GM12878 (cell line): ENCODE measurements around the gene MRM1. TPM values are rescaled to one million over a fixed set of nuclear protein-coding genes. Genes with fewer than 3 reads are reported as not detected.

Experiments
- ATAC-seq: fragments of 200-7000 bp; cut with Tn5 transposase; 3 replicates; pipeline ENCODE4 v1.9.1; 2020; ENCODE audit warnings: mild to moderate bottlenecking, moderate library complexity
- BruUV-seq: library from RNA; stranded (reverse); fragments of 400-500 nt; replicated peaks from 2 replicates; lab custom pipeline; 2021; lab: Mats Ljungman, UMichigan
- CTCF ChIA-PET: fragments of 300-600 bp; sonication (Branson Sonifier 250); formaldehyde crosslinking; extraction: SDS; loops from one replicate; lab custom pipeline; 2021; ENCODE audit warnings: inconsistent platforms; lab: Yijun Ruan, JAX
- POLR2A ChIA-PET: fragments of 350-600 bp; formaldehyde crosslinking; extraction: SDS; loops from one replicate; lab custom pipeline; 2021; ENCODE audit warnings: inconsistent platforms; lab: Charles Lee
- RAD21 ChIA-PET: fragments of 300-600 bp; sonication (Branson Sonifier 250); formaldehyde crosslinking; loops from one replicate; lab custom pipeline; 2023; ENCODE audit warnings: antibody characterized with exemption; ENCODE audit not compliant: unreplicated experiment; lab: Charles Lee
- SMC1A ChIA-PET: fragments of 300-600 bp; sonication (Branson Sonifier 250); formaldehyde crosslinking; loops from one replicate; lab custom pipeline; 2023; ENCODE audit not compliant: unreplicated experiment, uncharacterized antibody; lab: Charles Lee
- DNase-seq: peaks from one replicate; pipeline ENCODE4 v3.0.0-alpha.2; 2011; ENCODE audit warnings: low read depth, low spot score
- FAIRE-seq: peaks from 3 replicates; lab custom pipeline; 2011; peaks lifted over from hg19 to GRCh38; lab: Jason Lieb, UNC
- H2AFZ ChIP-seq: 2 replicates; pipeline ENCODE4 v1.6.0; 2011; ENCODE audit warnings: low read depth, low read length, control low read depth; ENCODE audit not compliant: control insufficient read depth
- H3K27ac ChIP-seq: 2 replicates; pipeline ENCODE4 v1.5.1; 2011; ENCODE audit warnings: control low read depth; ENCODE audit not compliant: control insufficient read depth, insufficient read depth
- H3K27me3 ChIP-seq, 2 experiments: replicated peaks in 1 of 2; 2 replicates each; pipeline versions ENCODE4 v1.6.0 to v1.6.1; 2011; ENCODE audit warnings: low read length in 1 of 2; ENCODE audit not compliant: control insufficient read depth in 2 of 2, insufficient read depth in 2 of 2
- H3K36me3 ChIP-seq, 2 experiments: 2 replicates each; pipeline ENCODE4 v1.5.1; 2011; ENCODE audit warnings: low read length in 1 of 2; ENCODE audit not compliant: control insufficient read depth in 2 of 2, insufficient read depth in 2 of 2
- H3K4me1 ChIP-seq: 2 replicates; pipeline ENCODE4 v1.6.1; 2011; ENCODE audit warnings: mild to moderate bottlenecking, low read length, moderate library complexity, mixed read lengths; ENCODE audit not compliant: control insufficient read depth, insufficient read depth
- H3K4me2 ChIP-seq: 2 replicates; pipeline ENCODE4 v1.6.0; 2011; ENCODE audit warnings: control low read depth; ENCODE audit not compliant: control insufficient read depth, insufficient read depth
- H3K4me3 ChIP-seq: fragments of 200-600 bp; sonication (generic); 2 replicates; pipeline ENCODE4 v1.5.1; 2016
- H3K79me2 ChIP-seq: 2 replicates; pipeline ENCODE4 v1.6.0; 2011; ENCODE audit warnings: low read length; ENCODE audit not compliant: control insufficient read depth, insufficient read depth
- H3K9ac ChIP-seq: 2 replicates; pipeline ENCODE4 v1.8.0; 2011; ENCODE audit warnings: low read length, control low read depth, mixed read lengths; ENCODE audit not compliant: control insufficient read depth, insufficient read depth
- H3K9me3 ChIP-seq: replicated peaks from 3 replicates; pipeline ENCODE4 v1.5.1; 2011; ENCODE audit warnings: mild to moderate bottlenecking, low read length; ENCODE audit not compliant: control insufficient read depth, insufficient read depth
- H4K20me1 ChIP-seq: 2 replicates; pipeline ENCODE4 v1.6.0; 2011; ENCODE audit not compliant: control insufficient read depth, insufficient read depth
- ATF7 ChIP-seq: fragments of 450-650 bp; IDR thresholded peaks from 2 replicates; pipeline ENCODE4 v1.6.1; 2016; ENCODE audit warnings: low read depth, mild to moderate bottlenecking
- BHLHE40 ChIP-seq, 2 experiments: fragments of 450-650 bp in 1 of 2; IDR thresholded peaks; 2 replicates each; pipeline ENCODE4 v1.6.1; 2011 to 2017; ENCODE audit warnings: low read depth in 2 of 2, borderline replicate concordance in 1 of 2, improper control_type of control experiment in 1 of 2, low read length in 1 of 2, mild to moderate bottlenecking in 1 of 2
- CREM ChIP-seq: IDR thresholded peaks from 2 replicates; pipeline ENCODE4 v1.6.1; 2014; ENCODE audit warnings: antibody characterized with exemption, low read depth
- EED ChIP-seq: sonication (generic); IDR thresholded peaks from 2 replicates; pipeline ENCODE4 v1.6.1; 2016; ENCODE audit warnings: antibody characterized with exemption, low read depth
- FOXK2 ChIP-seq: fragments of 450-650 bp; IDR thresholded peaks from 2 replicates; pipeline ENCODE4 v1.6.1; 2017; ENCODE audit warnings: mild to moderate bottlenecking, moderate library complexity
- KDM1A ChIP-seq: fragments of 200-600 bp; sonication (generic); IDR thresholded peaks from 2 replicates; pipeline ENCODE4 v1.6.1; 2016; ENCODE audit warnings: borderline replicate concordance
- MYB ChIP-seq: fragments of 150-350 bp; IDR thresholded peaks from 2 replicates; pipeline ENCODE4 v1.6.1; 2014; ENCODE audit warnings: mild to moderate bottlenecking, low read depth, low read length, borderline replicate concordance
- NR2F1 ChIP-seq: fragments of 450-650 bp; conservative IDR thresholded peaks from 2 replicates; pipeline ENCODE4 v1.6.1; 2017; ENCODE audit warnings: mild to moderate bottlenecking
- POLR2A ChIP-seq: IDR thresholded peaks from 2 replicates; pipeline ENCODE4 v1.6.1; 2011; ENCODE audit warnings: low read depth, mild to moderate bottlenecking, low read length
- TCF7 ChIP-seq: IDR thresholded peaks from 2 replicates; pipeline ENCODE4 v1.6.1; 2014; ENCODE audit warnings: antibody characterized with exemption, borderline replicate concordance
- WGBS: methylation state at CpG from one replicate; pipeline ENCODE4 v1.1.6; 2016; ENCODE audit warnings: low lambda C conversion rate; ENCODE audit not compliant: insufficient replicate concordance, insufficient coverage; ENCODE audit errors: missing lambda C conversion rate; 5-methylcytosine and 5-hydroxymethylcytosine counted together
- in situ Hi-C: fragments of 300-500 bp; cut with MboI; formaldehyde crosslinking; loops from 9 replicates; pipeline ENCODE4 v1.14.3; 2018; ENCODE audit warnings: mixed read lengths
- intact Hi-C: fragments of 100-400 bp; cut with micrococcal nuclease; formaldehyde crosslinking; loops from one replicate; pipeline ENCODE4 v1.14.2; 2022; ENCODE audit not compliant: unreplicated experiment
- polyA plus RNA-seq, 11 experiments: library from polyadenylated mRNA; depleted of rRNA in 4 of 11; unstranded in 6 of 11; stranded (reverse) in 5 of 11; fragments of >200 nt; fragmentation: Nextera tagmentation in 4 of 11; fragmentation: Illumina TruSeq in 1 of 11; extraction: Ambion mirVana in 4 of 11; extraction: Trizol in 1 of 11; gene quantifications; 1 replicate in 1 of 11; 2 replicates in 10 of 11; pipeline versions ENCODE4 v1.2.1 to v1.2.3, GENCODE V29; 2011 to 2016; ENCODE audit warnings: inconsistent platforms in 2 of 11, missing spikeins in 2 of 11, low read depth in 1 of 11
- total RNA-seq, 4 experiments: library from RNA; depleted of rRNA in 3 of 4; stranded (reverse); fragments of >200 nt in 3 of 4; fragmentation: Illumina TruSeq in 1 of 4; extraction: Trizol in 1 of 4; gene quantifications; 2 replicates each; pipeline versions ENCODE4 v1.2.1 to v1.2.3, GENCODE V29; 2013 to 2021
- TF ChIP-seq, protein P1 (sequence below): fragments of 450-650 bp; IDR thresholded peaks from 2 replicates; pipeline ENCODE4 v1.6.1; 2017; ENCODE audit warnings: mild to moderate bottlenecking
- TF ChIP-seq, protein P2 (sequence below): IDR thresholded peaks from 2 replicates; pipeline ENCODE4 v1.6.1; 2012; ENCODE audit warnings: improper control_type of control experiment, low read depth, low read length; ENCODE audit not compliant: insufficient replicate concordance

Gene MRM1
- total and polyA plus RNA-seq, 10 of the 15 experiments (the other 5 are each of a cell fraction or from before 2014, with no cell fraction given): 0.23 to 16.9 (median 13.2) TPM

DNA sequence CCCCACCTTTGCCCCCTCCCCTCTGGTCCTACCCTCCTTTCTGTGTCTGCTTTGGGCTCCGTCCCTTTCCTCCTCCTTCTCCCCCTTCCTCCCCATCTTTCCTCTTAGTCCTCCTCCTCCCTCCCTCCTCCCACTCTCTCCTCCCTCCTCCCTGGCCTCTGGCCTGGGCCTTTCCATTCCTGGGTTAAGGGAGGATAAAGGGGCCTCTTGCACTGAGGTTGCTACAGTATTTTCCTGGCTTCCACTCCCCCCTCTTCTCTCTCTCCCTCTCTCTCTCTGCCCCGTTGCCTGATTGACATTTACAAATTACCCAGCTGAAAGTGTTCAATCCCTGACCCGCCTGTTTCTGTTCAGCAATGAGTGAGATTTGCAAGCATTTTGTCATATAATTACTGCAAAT, 44.0 kb downstream of the MRM1 start:
- BruUV-seq: no TSS peak
- TF ChIP-seq NR2F1: no peak
- TF ChIP-seq FOXK2: no peak
- TF ChIP-seq POLR2A: no peak
- no peak for TF ChIP-seq TCF7
- TF ChIP-seq, protein P1, sequence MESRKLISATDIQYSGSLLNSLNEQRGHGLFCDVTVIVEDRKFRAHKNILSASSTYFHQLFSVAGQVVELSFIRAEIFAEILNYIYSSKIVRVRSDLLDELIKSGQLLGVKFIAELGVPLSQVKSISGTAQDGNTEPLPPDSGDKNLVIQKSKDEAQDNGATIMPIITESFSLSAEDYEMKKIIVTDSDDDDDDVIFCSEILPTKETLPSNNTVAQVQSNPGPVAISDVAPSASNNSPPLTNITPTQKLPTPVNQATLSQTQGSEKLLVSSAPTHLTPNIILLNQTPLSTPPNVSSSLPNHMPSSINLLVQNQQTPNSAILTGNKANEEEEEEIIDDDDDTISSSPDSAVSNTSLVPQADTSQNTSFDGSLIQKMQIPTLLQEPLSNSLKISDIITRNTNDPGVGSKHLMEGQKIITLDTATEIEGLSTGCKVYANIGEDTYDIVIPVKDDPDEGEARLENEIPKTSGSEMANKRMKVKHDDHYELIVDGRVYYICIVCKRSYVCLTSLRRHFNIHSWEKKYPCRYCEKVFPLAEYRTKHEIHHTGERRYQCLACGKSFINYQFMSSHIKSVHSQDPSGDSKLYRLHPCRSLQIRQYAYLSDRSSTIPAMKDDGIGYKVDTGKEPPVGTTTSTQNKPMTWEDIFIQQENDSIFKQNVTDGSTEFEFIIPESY: no peak

DNA sequence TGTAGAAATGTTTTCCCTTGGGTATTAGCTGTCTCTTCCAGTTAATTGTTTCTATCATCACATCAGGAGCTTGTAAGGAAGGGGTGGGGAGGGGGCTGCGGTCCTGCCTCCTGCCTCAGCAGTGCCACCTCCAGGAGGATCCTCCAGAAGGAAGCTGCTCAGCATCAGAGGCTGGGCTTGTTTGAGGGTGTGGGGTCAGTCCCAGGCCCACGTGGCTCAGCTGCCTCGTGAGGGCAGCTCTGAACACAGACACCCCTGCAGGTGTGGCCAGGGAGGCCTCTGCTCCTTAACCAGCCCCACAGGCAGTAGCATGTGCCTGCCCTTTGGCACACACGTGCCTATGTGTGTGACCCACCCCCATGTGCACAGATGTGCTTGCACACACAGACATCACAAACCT, 46.3 kb downstream of the MRM1 start:
- Histone ChIP-seq H3K9me3 (no peaks in the 10 kb centered on the region; the same call in 2 of the 3 replicates), H3K9ac (no peak overlapping the region), H3K27me3 (peaks cover 5 to 11% of the 10 kb centered on the region in 2 experiments), H3K79me2 (no peaks in the 10 kb centered on the region), H3K36me3 (no peaks in the 10 kb centered on the region), H2AFZ (no peak overlapping the region), H3K4me3 (no peak overlapping the region), H3K4me2 (no peak overlapping the region), H3K27ac (no peak overlapping the region), H3K4me1 (no peaks in the 10 kb centered on the region), H4K20me1 (no peaks in the 10 kb centered on the region)
- SMC1A ChIA-PET: no interaction called here
- CTCF ChIA-PET: interaction anchor here (0.8 to 1.0 kb wide), 2 partner anchors 531 to 592 kb away, joined by 3 read pairs; no protein-coding TSS in a partner anchor
- FAIRE-seq (no peak), DNase-seq (no peak), ATAC-seq (no peak)
- RAD21 ChIA-PET: no interaction called here
- no TSS peak for BruUV-seq
- POLR2A ChIA-PET: no interaction called here
- in situ Hi-C loops (loop anchor here (25.0 kb wide), 1 partner anchor 1165 kb away; no protein-coding TSS in a partner anchor), intact Hi-C loops (no loop called here)
- WGBS: 0% methylated on average over 4 of the region's 4 CpGs
- TF ChIP-seq KDM1A (no peak), EED (no peak), ATF7 (no peak), CREM (no peak), MYB (no peak), BHLHE40 (IDR thresholded peaks at IDR 0.05; ENCODE audit: borderline replicate concordance in 1 of 2, low read depth in 2 of 2, low read length in 1 of 2) (no peak)
- TF ChIP-seq, protein P2, sequence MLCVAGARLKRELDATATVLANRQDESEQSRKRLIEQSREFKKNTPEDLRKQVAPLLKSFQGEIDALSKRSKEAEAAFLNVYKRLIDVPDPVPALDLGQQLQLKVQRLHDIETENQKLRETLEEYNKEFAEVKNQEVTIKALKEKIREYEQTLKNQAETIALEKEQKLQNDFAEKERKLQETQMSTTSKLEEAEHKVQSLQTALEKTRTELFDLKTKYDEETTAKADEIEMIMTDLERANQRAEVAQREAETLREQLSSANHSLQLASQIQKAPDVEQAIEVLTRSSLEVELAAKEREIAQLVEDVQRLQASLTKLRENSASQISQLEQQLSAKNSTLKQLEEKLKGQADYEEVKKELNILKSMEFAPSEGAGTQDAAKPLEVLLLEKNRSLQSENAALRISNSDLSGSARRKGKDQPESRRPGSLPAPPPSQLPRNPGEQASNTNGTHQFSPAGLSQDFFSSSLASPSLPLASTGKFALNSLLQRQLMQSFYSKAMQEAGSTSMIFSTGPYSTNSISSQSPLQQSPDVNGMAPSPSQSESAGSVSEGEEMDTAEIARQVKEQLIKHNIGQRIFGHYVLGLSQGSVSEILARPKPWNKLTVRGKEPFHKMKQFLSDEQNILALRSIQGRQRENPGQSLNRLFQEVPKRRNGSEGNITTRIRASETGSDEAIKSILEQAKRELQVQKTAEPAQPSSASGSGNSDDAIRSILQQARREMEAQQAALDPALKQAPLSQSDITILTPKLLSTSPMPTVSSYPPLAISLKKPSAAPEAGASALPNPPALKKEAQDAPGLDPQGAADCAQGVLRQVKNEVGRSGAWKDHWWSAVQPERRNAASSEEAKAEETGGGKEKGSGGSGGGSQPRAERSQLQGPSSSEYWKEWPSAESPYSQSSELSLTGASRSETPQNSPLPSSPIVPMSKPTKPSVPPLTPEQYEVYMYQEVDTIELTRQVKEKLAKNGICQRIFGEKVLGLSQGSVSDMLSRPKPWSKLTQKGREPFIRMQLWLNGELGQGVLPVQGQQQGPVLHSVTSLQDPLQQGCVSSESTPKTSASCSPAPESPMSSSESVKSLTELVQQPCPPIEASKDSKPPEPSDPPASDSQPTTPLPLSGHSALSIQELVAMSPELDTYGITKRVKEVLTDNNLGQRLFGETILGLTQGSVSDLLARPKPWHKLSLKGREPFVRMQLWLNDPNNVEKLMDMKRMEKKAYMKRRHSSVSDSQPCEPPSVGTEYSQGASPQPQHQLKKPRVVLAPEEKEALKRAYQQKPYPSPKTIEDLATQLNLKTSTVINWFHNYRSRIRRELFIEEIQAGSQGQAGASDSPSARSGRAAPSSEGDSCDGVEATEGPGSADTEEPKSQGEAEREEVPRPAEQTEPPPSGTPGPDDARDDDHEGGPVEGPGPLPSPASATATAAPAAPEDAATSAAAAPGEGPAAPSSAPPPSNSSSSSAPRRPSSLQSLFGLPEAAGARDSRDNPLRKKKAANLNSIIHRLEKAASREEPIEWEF: no peak

More for the DNA sequence above, 44.0 kb downstream of the MRM1 start:
- Histone ChIP-seq H3K4me1 (no peaks in the 10 kb centered on the region), H3K9me3 (no peaks in the 10 kb centered on the region; the same call in 2 of the 3 replicates), H3K27ac (no peak overlapping the region), H3K36me3 (no peaks in the 10 kb centered on the region), H2AFZ (no peak overlapping the region), H3K27me3 (peaks cover 7 to 18% of the 10 kb centered on the region in 2 experiments), H4K20me1 (no peaks in the 10 kb centered on the region), H3K4me3 (no peak overlapping the region), H3K4me2 (no peak overlapping the region), H3K79me2 (no peaks in the 10 kb centered on the region), H3K9ac (no peak overlapping the region)
- in situ Hi-C loops (loop anchor here (25.0 kb wide), 1 partner anchor 1167 kb away; no protein-coding TSS in a partner anchor), intact Hi-C loops (no loop called here)
- RAD21 ChIA-PET: no interaction called here
- CTCF ChIA-PET: no interaction called here
- WGBS: 35% methylated on average over 2 of the region's 3 CpGs
- DNase-seq: no peak
- POLR2A ChIA-PET: no interaction called here
- ATAC-seq: no peak
- FAIRE-seq: no peak
- SMC1A ChIA-PET: no interaction called here
